Endothelial cell of umbilical vein (primary cell): ENCODE measurements around the gene JSRP1. TPM values are rescaled to one million over a fixed set of nuclear protein-coding genes. Genes with fewer than 3 reads are reported as not detected.

Source experiments
- BruUV-seq: library from RNA; stranded (reverse); fragments of 400-500 nt; replicated peaks from 2 replicates; lab custom pipeline; 2021; lab: Mats Ljungman, UMichigan
- CTCF ChIA-PET: fragments of 300-600, 350-600 bp; sonication (Branson Sonifier 250); formaldehyde crosslinking; loops from one replicate; lab custom pipeline; 2021; ENCODE audit warnings: antibody characterized with exemption, inconsistent platforms; lab: Charles Lee
- POLR2A ChIA-PET: fragments of 300-600, 350-600 bp; sonication (Branson Sonifier 250); formaldehyde crosslinking; loops from one replicate; lab custom pipeline; 2021; ENCODE audit warnings: antibody characterized with exemption, inconsistent platforms; lab: Charles Lee
- DNase-seq: peaks from one replicate; pipeline ENCODE4 v3.0.0-alpha.2; 2011; ENCODE audit warnings: low read depth, low spot score
- FAIRE-seq: peaks from 2 replicates; lab custom pipeline; 2011; peaks lifted over from hg19 to GRCh38; lab: Jason Lieb, UNC
- H2AFZ ChIP-seq: 2 replicates; pipeline ENCODE4 v1.6.0; 2012; ENCODE audit warnings: low read depth, low read length, control low read depth, inconsistent platforms
- H3K27ac ChIP-seq: 2 replicates; pipeline ENCODE4 v1.5.1; 2011; ENCODE audit warnings: low read depth, mild to moderate bottlenecking, control low read depth, low read length, moderate library complexity; ENCODE audit not compliant: insufficient read depth
- H3K27me3 ChIP-seq, 2 experiments: 2 replicates each; pipeline versions ENCODE4 v1.6.0 to v1.6.1; 2011; ENCODE audit warnings: low read length in 2 of 2, mixed read lengths in 1 of 2; ENCODE audit not compliant: control insufficient read depth in 2 of 2, insufficient read depth in 2 of 2
- H3K36me3 ChIP-seq, 2 experiments: 2 replicates in 1 of 2; 3 replicates in 1 of 2; pipeline ENCODE4 v1.5.1; 2011; ENCODE audit warnings: low read length in 2 of 2, mild to moderate bottlenecking in 1 of 2, moderate library complexity in 1 of 2; ENCODE audit not compliant: control insufficient read depth in 2 of 2, insufficient read depth in 2 of 2; ENCODE audit errors: extremely low read depth in 1 of 2
- H3K4me1 ChIP-seq: 3 replicates; pipeline ENCODE4 v1.5.1; 2011; ENCODE audit warnings: mild to moderate bottlenecking, low read length; ENCODE audit not compliant: control insufficient read depth, insufficient read depth; ENCODE audit errors: extremely low read depth
- H3K4me2 ChIP-seq: 2 replicates; pipeline ENCODE4 v1.6.1; 2011; ENCODE audit warnings: low read length, control low read depth, mixed read lengths; ENCODE audit not compliant: insufficient read depth
- H3K4me3 ChIP-seq, 3 experiments: fragments of 200-600 bp in 1 of 3; sonication (generic), shearing (Covaris generic) in 1 of 3; replicated peaks in 1 of 3; 2 replicates each; pipeline ENCODE4 v1.5.1; 2011 to 2016; ENCODE audit warnings: control low read depth in 3 of 3, low read length in 3 of 3, mild to moderate bottlenecking in 2 of 3, inconsistent platforms in 1 of 3, low read depth in 1 of 3, moderate library complexity in 1 of 3; ENCODE audit not compliant: insufficient read depth in 1 of 3
- H3K79me2 ChIP-seq: 2 replicates; pipeline ENCODE4 v1.6.0; 2012; ENCODE audit warnings: low read length, inconsistent platforms; ENCODE audit not compliant: control insufficient read depth, insufficient read depth
- H3K9ac ChIP-seq: replicated peaks from 2 replicates; pipeline ENCODE3; 2011; ENCODE audit warnings: low read length, control low read depth; ENCODE audit not compliant: insufficient read depth; ENCODE audit errors: extremely low read depth
- H3K9me1 ChIP-seq: replicated peaks from 3 replicates; pipeline ENCODE4 v1.6.0; 2011; ENCODE audit warnings: mild to moderate bottlenecking, low read length; ENCODE audit not compliant: control insufficient read depth, insufficient read depth; ENCODE audit errors: extremely low read depth
- H3K9me3 ChIP-seq: replicated peaks from 2 replicates; pipeline ENCODE4 v1.5.1; 2012; ENCODE audit warnings: low read length, inconsistent platforms; ENCODE audit not compliant: control insufficient read depth, insufficient read depth
- H4K20me1 ChIP-seq: replicated peaks from 2 replicates; pipeline ENCODE3; 2011; ENCODE audit warnings: mild to moderate bottlenecking, low read length; ENCODE audit not compliant: control insufficient read depth, insufficient read depth; ENCODE audit errors: extremely low read depth
- EZH2 ChIP-seq: IDR thresholded peaks from 2 replicates; pipeline ENCODE4 v1.6.1; 2012; ENCODE audit warnings: borderline replicate concordance, low read depth, mild to moderate bottlenecking, moderate library complexity, low read length, inconsistent platforms; ENCODE audit not compliant: severe bottlenecking
- FOS ChIP-seq: IDR thresholded peaks from 2 replicates; pipeline ENCODE4 v1.6.1; 2011; ENCODE audit warnings: mild to moderate bottlenecking, low read length, moderate library complexity, borderline replicate concordance; ENCODE audit not compliant: insufficient read depth
- GATA2 ChIP-seq: IDR thresholded peaks from 2 replicates; pipeline ENCODE4 v1.7.0; 2011; ENCODE audit warnings: low read depth, mild to moderate bottlenecking, moderate library complexity, mixed read lengths, low read length; ENCODE audit not compliant: insufficient read length, insufficient read depth
- JUN ChIP-seq: IDR thresholded peaks from 2 replicates; pipeline ENCODE4 v1.6.1; 2011; ENCODE audit warnings: borderline replicate concordance, low read depth; ENCODE audit not compliant: insufficient read length, insufficient read depth
- POLR2A ChIP-seq: IDR thresholded peaks from 2 replicates; pipeline ENCODE4 v1.6.1; 2012; ENCODE audit warnings: low read depth, mild to moderate bottlenecking, control low read depth, low read length
- POLR2AphosphoS5 ChIP-seq: IDR thresholded peaks from 2 replicates; pipeline ENCODE4 v1.6.1; 2012; ENCODE audit warnings: low read depth, mild to moderate bottlenecking, control low read depth, low read length, moderate library complexity; ENCODE audit not compliant: insufficient read depth
- dilution Hi-C: fragments of 300-500 bp; cut with MboI; formaldehyde crosslinking; loops from one replicate; pipeline ENCODE4 v1.15.0; 2019; ENCODE audit warnings: low sequenced_read_pairs; ENCODE audit not compliant: extremely low pct_ligation_motif_present
- intact Hi-C: fragments of 100-400 bp; cut with micrococcal nuclease; formaldehyde crosslinking; loops from one replicate; pipeline ENCODE4 v1.10.0; 2022
- polyA plus RNA-seq, 4 experiments: library from polyadenylated mRNA; depleted of rRNA in 3 of 4; stranded (reverse) in 3 of 4; unstranded in 1 of 4; fragments of >200 nt; gene quantifications; 2 replicates each; pipeline versions ENCODE4 v1.2.1 to v1.2.3, GENCODE V29; 2011 to 2012; ENCODE audit warnings: missing spikeins in 1 of 4
- total RNA-seq: library from RNA; stranded (reverse); gene quantifications from 2 replicates; pipeline ENCODE4 v1.2.3, GENCODE V29; 2021
- TF ChIP-seq, protein P1 (sequence below), 2 donors: IDR thresholded peaks; 1 replicate in 1 of 2; 2 replicates in 1 of 2; pipeline ENCODE4 v1.5.1; 2011; ENCODE audit warnings: low read length in 2 of 2, mild to moderate bottlenecking in 2 of 2, moderate library complexity in 2 of 2, control low read depth in 1 of 2, inconsistent platforms in 1 of 2, low read depth in 1 of 2; ENCODE audit not compliant: insufficient read depth in 1 of 2; ENCODE audit errors: extremely low read depth in 1 of 2

The JSRP1 gene
- total and polyA plus RNA-seq, 2 donors (not counting 3 experiments of a cell fraction or from before 2014, with no cell fraction given), result not detected

DNA sequence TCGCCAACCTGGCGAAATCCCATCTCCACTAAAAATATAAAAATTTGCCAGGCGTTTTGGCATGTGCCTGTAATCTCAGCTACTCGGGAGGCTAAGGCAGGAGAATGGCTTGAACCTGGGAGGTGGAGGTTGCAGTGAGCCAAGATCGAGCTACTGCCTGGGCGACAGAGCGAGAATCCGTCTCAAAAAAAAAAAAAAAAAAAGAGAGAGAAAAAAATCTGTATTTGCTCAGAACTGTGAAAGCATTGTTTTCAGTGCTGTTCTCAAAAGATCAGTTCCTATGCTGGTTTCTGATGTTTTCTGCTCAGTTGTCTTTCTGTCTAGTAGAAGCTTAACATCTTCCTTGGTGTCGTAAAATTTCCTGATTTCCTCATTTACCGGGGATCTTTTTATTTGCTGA, 17.0 kb downstream of the JSRP1 start:
- ChIA-PET CTCF (interaction anchor here (0.9 to 4.8 kb wide), 16 partner anchors 10 to 398 kb away, joined by 3 to 40 read pairs (median 6); partner anchors contain the start of genes AMH and JSRP1), POLR2A (interaction anchor here (0.7 to 1.3 kb wide), 5 partner anchors 16 to 188 kb away, joined by 3 to 7 read pairs (median 3); partner anchors contain the start of gene AP3D1)
- intact Hi-C loops (loop anchor here (1.0 to 5.0 kb wide), 3 partner anchors 303 to 798 kb away; no protein-coding TSS in a partner anchor), dilution Hi-C loops (no loop called here)
- Histone ChIP-seq H3K4me3 (peak overlapping the region; percentile 28 to 57 (median 36)), H3K9ac (peak overlapping the region; percentile 81), H3K27ac (peak overlapping the region; percentile 79), H3K79me2 (peaks cover 82% of the 10 kb centered on the region), H3K9me3 (no peaks in the 10 kb centered on the region), H3K9me1 (no peaks in the 10 kb centered on the region), H3K27me3 (no peaks in the 10 kb centered on the region), H3K36me3 (peaks cover 9 to 13% of the 10 kb centered on the region in 2 experiments), H4K20me1 (no peaks in the 10 kb centered on the region), H3K4me2 (peak overlapping the region; percentile 93), H2AFZ (no peak overlapping the region), H3K4me1 (peaks cover 45% of the 10 kb centered on the region)
- BruUV-seq, result no TSS peak
- DNase-seq, result no peak
- no peak for FAIRE-seq
- TF ChIP-seq POLR2AphosphoS5, result no peak
- TF ChIP-seq FOS, result no peak
- peak; percentile 26 for TF ChIP-seq POLR2A

DNA sequence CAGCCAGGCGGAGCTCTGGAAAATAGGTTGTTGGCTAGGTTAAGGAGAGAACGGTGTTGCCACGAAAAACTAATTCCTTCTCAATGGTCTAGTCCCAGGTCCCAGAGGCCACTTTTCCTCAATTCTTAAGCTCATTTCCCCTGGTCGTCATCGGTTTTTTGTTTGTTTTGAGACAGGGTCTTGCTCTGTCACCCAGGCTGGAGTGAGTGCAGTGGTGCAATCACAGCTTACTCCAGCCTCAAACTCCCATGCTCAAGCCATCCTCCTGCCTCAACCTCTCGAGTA, 18.4 kb downstream of the JSRP1 start:
- no peak for FAIRE-seq

More for the DNA sequence above, 18.4 kb downstream of the JSRP1 start:
- BruUV-seq, result no TSS peak
- POLR2A ChIA-PET, result no interaction called here
- no peak for DNase-seq
- Histone ChIP-seq H4K20me1 (no peaks in the 10 kb centered on the region), H3K4me1 (peaks cover 45% of the 10 kb centered on the region), H3K9me3 (no peaks in the 10 kb centered on the region), H3K27ac (no peak overlapping the region), H3K4me2 (peak overlapping the region; percentile 93), H3K27me3 (no peaks in the 10 kb centered on the region), H3K4me3 (peak overlapping the region in 2 of 3 experiments; percentile 56 to 64), H3K9me1 (no peaks in the 10 kb centered on the region), H2AFZ (no peak overlapping the region), H3K9ac (no peak overlapping the region), H3K79me2 (peaks cover 82% of the 10 kb centered on the region), H3K36me3 (peaks cover 0 to 11% of the 10 kb centered on the region in 2 experiments)
- CTCF ChIA-PET, result interaction anchor here (1.1 to 4.8 kb wide), 5 partner anchors 16 to 82 kb away, joined by 3 to 40 read pairs (median 17); no protein-coding TSS in a partner anchor
- intact Hi-C loops (loop anchor here (2.0 to 5.0 kb wide), 4 partner anchors 69 to 799 kb away; partner anchors contain the start of gene TIMM13), dilution Hi-C loops (no loop called here)
- TF ChIP-seq POLR2A (no peak), GATA2 (no peak), POLR2AphosphoS5 (no peak), JUN (no peak), FOS (no peak), EZH2 (no peak)
- TF ChIP-seq, protein P1, sequence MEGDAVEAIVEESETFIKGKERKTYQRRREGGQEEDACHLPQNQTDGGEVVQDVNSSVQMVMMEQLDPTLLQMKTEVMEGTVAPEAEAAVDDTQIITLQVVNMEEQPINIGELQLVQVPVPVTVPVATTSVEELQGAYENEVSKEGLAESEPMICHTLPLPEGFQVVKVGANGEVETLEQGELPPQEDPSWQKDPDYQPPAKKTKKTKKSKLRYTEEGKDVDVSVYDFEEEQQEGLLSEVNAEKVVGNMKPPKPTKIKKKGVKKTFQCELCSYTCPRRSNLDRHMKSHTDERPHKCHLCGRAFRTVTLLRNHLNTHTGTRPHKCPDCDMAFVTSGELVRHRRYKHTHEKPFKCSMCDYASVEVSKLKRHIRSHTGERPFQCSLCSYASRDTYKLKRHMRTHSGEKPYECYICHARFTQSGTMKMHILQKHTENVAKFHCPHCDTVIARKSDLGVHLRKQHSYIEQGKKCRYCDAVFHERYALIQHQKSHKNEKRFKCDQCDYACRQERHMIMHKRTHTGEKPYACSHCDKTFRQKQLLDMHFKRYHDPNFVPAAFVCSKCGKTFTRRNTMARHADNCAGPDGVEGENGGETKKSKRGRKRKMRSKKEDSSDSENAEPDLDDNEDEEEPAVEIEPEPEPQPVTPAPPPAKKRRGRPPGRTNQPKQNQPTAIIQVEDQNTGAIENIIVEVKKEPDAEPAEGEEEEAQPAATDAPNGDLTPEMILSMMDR (IDR thresholded peaks at IDR 0.05; ENCODE audit: extremely low read depth in 1 of 2, insufficient read depth in 1 of 2, low read depth in 1 of 2, low read length in 2 of 2), result no peak
